ENCODE measurements around the gene SLC15A1. TPM values are rescaled to one million over a fixed set of nuclear protein-coding genes. Genes with fewer than 3 reads are reported as not detected.

SLC15A1 gene
- total RNA-seq (2021; fragmentation: NEBNext Ultra II Directional; extraction: Animal tissue kit (Norgen Biotek cat#: 25700)), result not detected
- long read RNA-seq, result 0 reads

DNA sequence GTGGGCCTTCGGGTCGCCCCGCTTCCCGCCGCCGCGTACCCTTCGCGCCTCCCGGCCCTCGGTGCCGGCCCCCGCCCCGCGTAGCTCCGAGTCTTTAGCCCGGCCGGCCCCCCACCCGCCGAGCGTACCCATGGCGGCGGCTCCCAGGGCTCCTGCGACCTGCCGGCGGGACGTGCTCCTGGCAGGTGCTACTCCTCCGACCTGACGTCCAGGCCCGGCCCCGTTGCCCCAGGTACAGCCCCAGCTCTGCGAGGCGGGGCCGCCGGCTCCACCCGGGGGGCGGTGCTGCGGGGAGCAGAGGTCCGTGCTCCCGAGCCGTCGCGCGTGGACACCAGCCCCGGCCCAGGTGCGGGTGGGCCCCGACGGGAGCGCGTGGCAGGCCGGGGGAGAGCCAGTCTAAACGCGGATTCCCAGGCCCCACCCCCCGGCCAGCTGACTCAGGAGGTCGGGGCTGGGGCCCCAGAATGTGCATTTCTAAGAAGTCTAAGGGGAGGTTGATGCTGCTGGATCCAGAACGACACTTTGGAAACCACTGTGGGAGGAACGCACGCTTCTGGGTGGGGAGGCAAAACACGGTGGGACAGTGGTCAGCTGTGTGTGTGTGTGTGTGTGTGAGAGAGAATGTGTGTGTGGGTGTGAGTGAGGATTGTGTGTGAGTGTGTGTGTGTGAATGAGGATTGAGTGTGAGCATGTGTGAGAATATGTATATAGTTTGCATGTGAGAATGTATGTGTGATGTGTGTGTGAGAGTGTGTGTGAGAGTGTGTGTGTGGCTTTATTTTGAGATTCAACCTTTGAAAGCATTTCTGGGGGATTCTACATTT, at the start of gene SLC15A1:
SLC15A1 (minus strand) TSS at position 206 of the 824 bp plus-strand sequence; CDS start at position 132, 74 bp downstream.
- peaks cover 20% of the 10 kb centered on the region for H3K9me3 Mint-ChIP-seq
- H3K27ac Mint-ChIP-seq, result no peak within 1 kb of the TSS
- peaks cover 9% of the 10 kb centered on the region for H3K4me1 Mint-ChIP-seq (ENCODE audit: low read depth)
- DNase-seq, result no peak
- H3K36me3 Mint-ChIP-seq (ENCODE audit: low read depth), result peaks cover 11% of the 10 kb centered on the region
- no peak for TF ChIP-seq CTCF (IDR thresholded peaks at IDR 0.05)
- H3K4me3 Mint-ChIP-seq, result no peak within 1 kb of the TSS
- peaks cover 50% of the 10 kb centered on the region for H3K27me3 Mint-ChIP-seq (ENCODE audit: insufficient read depth)

DNA sequence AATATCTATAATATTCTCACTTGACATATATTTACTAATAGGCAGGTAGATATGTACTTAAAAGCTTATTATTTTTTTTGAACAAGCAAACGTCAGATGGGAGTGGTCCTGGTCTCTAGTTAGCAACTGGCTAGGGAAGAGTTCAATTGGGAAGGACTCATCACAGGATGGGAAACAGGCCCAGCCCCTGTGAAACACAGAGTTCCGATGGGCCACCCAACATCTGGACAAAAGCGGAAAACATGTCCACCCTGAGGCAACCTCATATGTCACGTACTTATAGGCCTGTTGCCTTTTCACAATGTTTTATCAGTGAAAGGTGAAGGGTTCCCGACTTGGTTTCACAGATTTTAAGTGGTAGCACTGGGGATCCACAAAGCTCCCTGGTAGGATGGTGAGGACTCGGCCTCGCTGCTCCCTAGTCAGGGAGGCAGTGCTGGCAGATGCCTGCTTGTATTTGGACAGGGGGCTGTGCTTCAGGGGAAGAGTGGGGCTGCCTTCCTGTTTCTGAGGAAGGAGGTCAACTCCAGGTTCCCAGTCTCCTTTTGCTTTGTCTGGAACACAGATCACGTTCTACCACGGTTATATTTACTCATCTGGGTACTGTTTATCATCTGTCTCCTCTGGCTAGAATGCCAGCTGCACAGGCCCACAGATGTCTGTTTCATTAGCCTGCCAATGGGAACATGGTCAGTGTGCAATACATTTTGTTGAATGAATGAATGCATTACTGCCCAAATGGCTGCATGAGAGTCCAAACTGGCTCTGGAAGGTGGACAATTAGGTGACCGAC, 49.4 kb upstream of the SLC15A1 start:
- Mint-ChIP-seq H3K36me3 (ENCODE audit: low read depth) (peaks cover 24% of the 10 kb centered on the region; the same call in 1 of the 2 replicates), H3K4me1 (ENCODE audit: low read depth) (peaks cover 33% of the 10 kb centered on the region), H3K27ac (no peak overlapping the region), H3K9me3 (no peaks in the 10 kb centered on the region), H3K27me3 (ENCODE audit: insufficient read depth) (no peaks in the 10 kb centered on the region), H3K4me3 (no peak overlapping the region)
- TF ChIP-seq CTCF (IDR thresholded peaks at IDR 0.05), result no peak
- DNase-seq, result no peak

GRCh38 chr13:98800078-98800477, 47.6 kb upstream of the SLC15A1 start:
- DNase-seq, result no peak
- no peak for TF ChIP-seq CTCF (IDR thresholded peaks at IDR 0.05)
- no peaks in the 10 kb centered on the region; the same call in 1 of the 2 replicates for H3K27me3 Mint-ChIP-seq (ENCODE audit: insufficient read depth)
- no peaks in the 10 kb centered on the region for H3K9me3 Mint-ChIP-seq
- peaks cover 32% of the 10 kb centered on the region for H3K4me1 Mint-ChIP-seq (ENCODE audit: low read depth)
- H3K4me3 Mint-ChIP-seq, result no peak overlapping the region
- H3K36me3 Mint-ChIP-seq (ENCODE audit: low read depth), result peaks cover 27% of the 10 kb centered on the region; the same call in 1 of the 2 replicates
- H3K27ac Mint-ChIP-seq, result no peak overlapping the region

DNA sequence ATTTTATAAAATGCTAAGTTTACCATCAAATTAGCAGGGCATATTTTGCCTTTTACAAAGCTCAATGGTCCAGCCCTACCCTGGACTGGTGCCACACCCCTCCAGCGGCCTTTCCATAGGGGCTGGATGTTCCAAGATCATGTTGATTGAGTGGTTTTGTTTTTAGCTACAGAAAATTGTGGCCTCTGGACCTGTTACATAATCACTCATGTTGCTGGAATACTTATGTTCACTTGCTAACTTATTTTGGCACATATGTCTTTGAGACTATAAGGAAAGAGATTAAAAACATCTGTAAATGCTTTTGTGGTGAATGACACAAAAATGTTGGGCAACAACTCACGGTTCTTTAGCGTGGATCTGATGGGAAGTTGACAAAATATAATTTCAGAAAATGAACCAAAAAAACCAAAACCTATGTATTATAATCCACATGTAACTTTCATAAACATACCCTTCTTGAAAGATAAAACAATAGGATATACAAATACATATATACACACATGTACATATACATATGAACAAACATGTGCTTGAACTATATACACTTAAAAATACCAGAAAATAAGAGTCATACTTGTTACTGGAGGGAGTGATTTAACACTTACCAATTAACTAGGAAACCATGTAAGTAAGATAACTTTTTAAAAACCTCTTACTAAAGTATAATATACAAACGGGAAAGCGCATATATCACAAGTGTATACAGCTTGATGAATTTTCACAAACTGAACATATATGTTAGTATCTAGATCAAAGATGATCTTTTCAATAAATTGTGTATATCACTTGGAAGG, 46.6 kb upstream of the SLC15A1 start:
- Mint-ChIP-seq H3K27me3 (ENCODE audit: insufficient read depth) (no peaks in the 10 kb centered on the region; the same call in 1 of the 2 replicates), H3K4me1 (ENCODE audit: low read depth) (peaks cover 25% of the 10 kb centered on the region), H3K27ac (peak overlapping the region; percentile 55; the same call in 1 of the 2 replicates), H3K36me3 (ENCODE audit: low read depth) (peaks cover 28% of the 10 kb centered on the region), H3K4me3 (no peak overlapping the region), H3K9me3 (no peaks in the 10 kb centered on the region)
- peak; percentile 66 for DNase-seq
- TF ChIP-seq CTCF (IDR thresholded peaks at IDR 0.05), result no peak

DNA sequence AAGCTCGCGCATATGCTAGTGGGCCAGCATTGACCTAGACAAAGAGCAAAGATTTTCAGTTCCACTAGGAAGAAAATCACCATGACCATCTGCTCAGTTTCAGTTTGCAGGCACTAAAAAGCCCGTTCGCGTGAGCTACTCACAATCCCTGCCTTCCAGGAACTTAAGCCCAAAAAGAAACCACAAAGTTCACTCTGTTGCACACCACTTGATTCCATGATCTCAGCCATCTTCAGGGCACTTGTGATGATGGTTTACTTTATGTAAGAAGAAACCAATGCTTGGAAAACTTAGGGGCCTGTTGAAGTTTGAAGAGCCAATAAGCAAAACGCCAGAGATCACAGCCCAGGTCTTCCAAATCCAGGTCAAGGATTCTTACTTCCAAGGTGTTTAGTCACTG, 45.0 kb upstream of the SLC15A1 start:
- peaks cover 33% of the 10 kb centered on the region for H3K36me3 Mint-ChIP-seq (ENCODE audit: low read depth)
- TF ChIP-seq CTCF (IDR thresholded peaks at IDR 0.05), result no peak
- H3K4me3 Mint-ChIP-seq, result no peak overlapping the region
- peaks cover 25% of the 10 kb centered on the region for H3K4me1 Mint-ChIP-seq (ENCODE audit: low read depth)
- no peaks in the 10 kb centered on the region; the same call in 1 of the 2 replicates for H3K27me3 Mint-ChIP-seq (ENCODE audit: insufficient read depth)
- no peak for DNase-seq
- H3K9me3 Mint-ChIP-seq, result no peaks in the 10 kb centered on the region
- no peak overlapping the region for H3K27ac Mint-ChIP-seq
